ENCODE data around the gene CDK15. TPM values are rescaled to one million over a fixed set of nuclear protein-coding genes. Genes with fewer than 3 reads are reported as not detected.
"Not testable (repeated sequence)": the region's sequence is repeated elsewhere in the genome, so short reads cannot be mapped to it uniquely, and the experiment has no call there.

Gene CDK15
- total RNA-seq, 1 donor: 3.5 TPM

DNA sequence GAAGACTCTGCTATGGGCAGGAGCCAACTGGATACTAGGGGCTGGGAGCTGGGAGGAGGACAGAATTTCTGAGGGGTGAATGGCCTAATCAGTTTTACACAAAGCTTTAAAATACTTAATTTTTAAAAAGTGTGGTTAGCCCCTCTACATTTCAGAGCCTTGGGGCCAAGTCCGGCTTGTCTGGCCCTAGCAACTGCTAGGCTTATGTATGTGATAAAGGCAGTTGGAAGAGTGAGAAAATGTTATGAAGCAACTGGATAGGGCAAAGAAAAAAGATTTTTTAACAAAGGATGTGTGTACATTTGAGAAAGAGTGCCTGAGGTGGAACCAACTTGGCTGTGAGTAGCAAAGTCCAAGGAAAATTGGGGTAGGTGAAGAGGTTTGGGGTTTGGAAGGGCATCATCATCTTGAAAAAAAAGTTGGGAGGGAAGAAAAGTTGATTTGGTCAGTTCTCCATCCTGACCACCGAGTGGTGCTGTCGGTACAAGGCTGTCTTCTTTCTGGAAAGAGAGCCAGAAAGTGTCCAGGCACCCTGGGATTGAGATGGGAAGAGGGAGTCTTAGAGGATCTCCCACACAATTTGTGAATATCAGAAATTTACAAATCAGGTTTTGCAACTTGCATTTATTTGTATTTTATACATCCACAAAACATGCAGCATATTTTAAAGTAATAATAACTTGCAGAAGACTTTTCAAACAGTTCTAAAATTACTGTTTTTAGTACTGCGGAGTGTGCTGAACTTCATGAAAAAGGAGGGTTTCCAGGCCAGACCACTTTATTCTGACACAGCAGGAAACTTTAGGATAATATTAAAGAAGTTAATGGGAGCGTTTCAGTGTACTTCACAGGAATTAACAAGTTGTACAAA, 10.5 kb upstream of the CDK15 start:
- DNase-seq (ENCODE audit: low read depth): peak; percentile 70
- H3K4me3 ChIP-seq (ENCODE audit: low read depth, low read length): no peak overlapping the region
- TF ChIP-seq, protein P1, sequence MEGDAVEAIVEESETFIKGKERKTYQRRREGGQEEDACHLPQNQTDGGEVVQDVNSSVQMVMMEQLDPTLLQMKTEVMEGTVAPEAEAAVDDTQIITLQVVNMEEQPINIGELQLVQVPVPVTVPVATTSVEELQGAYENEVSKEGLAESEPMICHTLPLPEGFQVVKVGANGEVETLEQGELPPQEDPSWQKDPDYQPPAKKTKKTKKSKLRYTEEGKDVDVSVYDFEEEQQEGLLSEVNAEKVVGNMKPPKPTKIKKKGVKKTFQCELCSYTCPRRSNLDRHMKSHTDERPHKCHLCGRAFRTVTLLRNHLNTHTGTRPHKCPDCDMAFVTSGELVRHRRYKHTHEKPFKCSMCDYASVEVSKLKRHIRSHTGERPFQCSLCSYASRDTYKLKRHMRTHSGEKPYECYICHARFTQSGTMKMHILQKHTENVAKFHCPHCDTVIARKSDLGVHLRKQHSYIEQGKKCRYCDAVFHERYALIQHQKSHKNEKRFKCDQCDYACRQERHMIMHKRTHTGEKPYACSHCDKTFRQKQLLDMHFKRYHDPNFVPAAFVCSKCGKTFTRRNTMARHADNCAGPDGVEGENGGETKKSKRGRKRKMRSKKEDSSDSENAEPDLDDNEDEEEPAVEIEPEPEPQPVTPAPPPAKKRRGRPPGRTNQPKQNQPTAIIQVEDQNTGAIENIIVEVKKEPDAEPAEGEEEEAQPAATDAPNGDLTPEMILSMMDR (IDR thresholded peaks at IDR 0.05; ENCODE audit: insufficient read depth, low read depth, low read length): peak; percentile 82

DNA sequence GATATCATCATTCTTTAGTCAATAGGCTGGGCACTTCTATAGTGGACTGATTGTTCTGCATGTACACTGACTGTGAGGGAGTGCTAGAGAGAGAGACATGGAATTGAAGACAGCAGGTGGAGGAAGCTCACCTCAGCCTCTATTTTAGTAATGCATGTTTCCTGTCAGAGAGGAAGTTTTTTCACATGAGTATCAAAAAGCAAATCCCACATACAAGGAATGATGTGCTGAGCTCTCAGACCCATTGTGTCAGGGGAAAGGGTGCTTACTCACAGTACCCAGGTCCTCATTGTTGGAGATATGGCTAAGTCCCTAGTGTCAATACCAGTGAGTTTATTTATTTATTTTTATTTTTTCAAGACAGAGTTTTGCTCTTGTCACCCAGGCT, 9.9 kb upstream of the CDK15 start:
- no peak overlapping the region for H3K4me3 ChIP-seq (ENCODE audit: low read depth, low read length)
- DNase-seq (ENCODE audit: low read depth): no peak
- TF ChIP-seq, protein P1 (IDR thresholded peaks at IDR 0.05; ENCODE audit: insufficient read depth, low read depth, low read length): no peak

DNA sequence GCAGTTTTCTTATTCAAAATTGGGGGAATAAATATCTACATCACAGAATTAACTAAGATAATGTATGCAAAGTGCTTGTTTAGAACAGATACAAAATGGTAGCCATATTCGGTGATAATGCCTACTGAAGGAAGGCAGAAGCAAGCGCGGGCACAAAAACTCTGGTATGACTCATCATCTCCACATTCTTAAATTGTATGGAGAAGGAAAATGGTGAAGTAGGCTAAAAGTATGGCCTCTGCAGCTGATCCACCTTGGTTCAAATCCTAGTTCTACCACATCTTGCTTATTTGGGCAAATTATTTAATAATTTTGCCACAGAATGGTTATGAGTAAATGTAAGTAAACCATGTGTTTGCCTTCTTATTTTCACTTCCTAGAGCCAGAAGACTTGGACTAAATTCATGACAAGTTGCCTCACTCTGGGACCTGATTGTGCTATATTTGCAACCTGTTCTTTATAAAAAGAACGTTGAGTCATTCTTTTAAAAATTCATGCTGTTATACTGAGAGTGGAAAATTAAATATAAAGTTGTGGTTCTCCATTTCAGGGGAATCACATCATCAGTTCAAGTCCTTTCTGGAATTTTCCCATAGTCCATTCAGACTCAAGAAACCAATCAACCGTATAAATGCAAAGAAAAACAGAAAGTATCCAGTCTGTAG, 9.0 kb upstream of the CDK15 start:
- H3K4me3 ChIP-seq (ENCODE audit: low read depth, low read length): no peak overlapping the region
- TF ChIP-seq, protein P1 (IDR thresholded peaks at IDR 0.05; ENCODE audit: insufficient read depth, low read depth, low read length): no peak
- DNase-seq (ENCODE audit: low read depth): peak; percentile 21

DNA sequence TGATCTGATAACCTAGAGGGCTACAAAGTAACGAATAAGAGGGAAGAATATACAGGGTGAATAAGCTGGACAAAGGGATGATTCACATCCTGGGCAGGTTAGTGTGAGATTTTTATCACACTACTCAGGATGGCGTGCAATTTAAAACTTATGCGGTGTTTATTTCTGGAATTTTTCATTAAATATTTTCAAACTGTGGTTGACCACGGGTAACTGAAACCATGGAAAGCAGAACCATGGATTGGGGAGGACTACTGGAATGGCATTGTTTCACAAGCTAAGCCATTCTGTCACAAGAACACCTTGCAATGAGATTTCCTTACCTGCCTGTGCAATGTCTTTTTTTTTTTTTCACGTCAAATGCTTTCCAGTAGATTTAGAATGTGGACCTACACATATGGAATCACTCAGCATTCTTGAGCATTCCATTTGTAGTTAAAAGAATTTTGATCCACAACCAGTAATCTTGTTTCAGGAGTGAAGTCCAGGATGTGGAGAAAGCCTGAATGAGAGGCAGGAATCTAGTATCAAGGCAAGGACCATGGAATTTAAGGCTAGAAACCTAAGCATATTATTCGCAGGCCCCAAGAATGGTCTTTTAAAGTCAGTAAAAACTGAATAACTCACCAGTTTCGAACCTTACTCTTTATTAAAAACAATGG, 8.0 kb upstream of the CDK15 start:
- TF ChIP-seq, protein P1 (IDR thresholded peaks at IDR 0.05; ENCODE audit: insufficient read depth, low read depth, low read length): no peak
- DNase-seq (ENCODE audit: low read depth): peak; percentile 70
- no peak overlapping the region for H3K4me3 ChIP-seq (ENCODE audit: low read depth, low read length)

DNA sequence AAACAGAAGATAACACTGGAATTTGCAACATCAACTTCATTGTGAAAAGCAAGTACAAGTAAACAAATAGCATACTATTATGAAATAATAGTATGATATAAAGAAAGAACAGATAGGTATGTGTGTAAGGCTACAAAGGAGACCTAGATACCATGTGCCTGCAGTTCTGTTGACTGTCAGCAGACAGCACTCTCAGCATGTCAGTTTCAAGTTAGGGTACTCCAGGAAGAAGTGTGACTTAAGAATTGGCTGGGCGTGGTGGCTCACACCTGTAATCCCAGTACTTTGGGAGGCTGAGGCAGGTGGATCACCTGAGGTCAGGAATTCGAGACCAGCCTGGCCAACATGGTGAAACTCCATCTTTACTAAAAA, 7.4 kb upstream of the CDK15 start:
- TF ChIP-seq, protein P1 (IDR thresholded peaks at IDR 0.05; ENCODE audit: insufficient read depth, low read depth, low read length): peak; percentile 51
- DNase-seq (ENCODE audit: low read depth): peak; percentile 43
- not testable (repeated sequence) for H3K4me3 ChIP-seq (ENCODE audit: low read depth, low read length)

DNA sequence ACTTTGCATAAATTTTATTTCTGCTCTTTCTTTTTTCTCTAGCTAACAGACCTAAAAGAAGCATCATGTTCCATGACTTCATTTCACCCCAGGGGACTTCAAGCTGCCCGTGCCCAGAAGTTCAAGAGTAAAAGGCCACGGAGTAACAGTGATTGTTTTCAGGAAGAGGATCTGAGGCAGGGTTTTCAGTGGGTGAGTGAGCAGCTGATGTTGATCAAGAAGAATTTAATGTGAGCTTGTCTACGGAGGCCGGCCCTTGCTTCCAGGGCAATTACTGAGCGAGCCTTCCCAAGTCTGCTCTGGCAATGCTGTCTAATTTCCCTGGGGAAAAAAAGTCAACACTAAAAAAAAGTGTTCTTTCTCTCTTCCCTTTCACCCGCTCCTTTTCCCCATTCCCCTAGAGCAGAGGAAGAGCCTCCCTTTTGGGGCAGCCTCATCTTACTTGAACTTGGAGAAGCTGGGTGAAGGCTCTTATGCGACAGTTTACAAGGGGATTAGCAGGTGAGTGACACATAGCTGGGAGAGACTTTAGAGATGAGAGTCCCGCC, 1.2 kb downstream of the CDK15 start:
- TF ChIP-seq, protein P1 (IDR thresholded peaks at IDR 0.05; ENCODE audit: insufficient read depth, low read depth, low read length): no peak
- H3K4me3 ChIP-seq (ENCODE audit: low read depth, low read length): peak overlapping the region; percentile 16
- peak; percentile 77 for DNase-seq (ENCODE audit: low read depth)

Measured in fibroblast of villous mesenchyme (primary cell).